HG03457 (cell line): ENCODE data around the gene RNF149.

Source experiments
- ATAC-seq: cut with Tn5 transposase; IDR thresholded peaks from one replicate; pipeline ENCODE4 v1.9.1; 2021; ENCODE audit warnings: moderate number of reproducible peaks; ENCODE audit not compliant: unreplicated experiment

The RNF149 gene

GRCh38 chr2:101234169-101234938, 74.1 kb downstream of the RNF149 start:
- no peak for ATAC-seq

GRCh38 chr2:101232770-101233169, 75.7 kb downstream of the RNF149 start:
- ATAC-seq, result no peak

GRCh38 chr2:101231937-101232730, 76.4 kb downstream of the RNF149 start:
- ATAC-seq, result no peak

- no peak for ATAC-seq
These were observed 77.3 kb downstream of the RNF149 start for GRCh38 chr2:101231240-101231639.

- ATAC-seq, result no peak
These were observed 77.9 kb downstream of the RNF149 start for GRCh38 chr2:101230541-101231001.
